ENCODE results near the gene UNKL. TPM values are rescaled to one million over a fixed set of nuclear protein-coding genes. Genes with fewer than 3 reads are reported as not detected.

Gene UNKL
- total RNA-seq, 1 donor from 2014 or later, result 9.8 TPM

DNA sequence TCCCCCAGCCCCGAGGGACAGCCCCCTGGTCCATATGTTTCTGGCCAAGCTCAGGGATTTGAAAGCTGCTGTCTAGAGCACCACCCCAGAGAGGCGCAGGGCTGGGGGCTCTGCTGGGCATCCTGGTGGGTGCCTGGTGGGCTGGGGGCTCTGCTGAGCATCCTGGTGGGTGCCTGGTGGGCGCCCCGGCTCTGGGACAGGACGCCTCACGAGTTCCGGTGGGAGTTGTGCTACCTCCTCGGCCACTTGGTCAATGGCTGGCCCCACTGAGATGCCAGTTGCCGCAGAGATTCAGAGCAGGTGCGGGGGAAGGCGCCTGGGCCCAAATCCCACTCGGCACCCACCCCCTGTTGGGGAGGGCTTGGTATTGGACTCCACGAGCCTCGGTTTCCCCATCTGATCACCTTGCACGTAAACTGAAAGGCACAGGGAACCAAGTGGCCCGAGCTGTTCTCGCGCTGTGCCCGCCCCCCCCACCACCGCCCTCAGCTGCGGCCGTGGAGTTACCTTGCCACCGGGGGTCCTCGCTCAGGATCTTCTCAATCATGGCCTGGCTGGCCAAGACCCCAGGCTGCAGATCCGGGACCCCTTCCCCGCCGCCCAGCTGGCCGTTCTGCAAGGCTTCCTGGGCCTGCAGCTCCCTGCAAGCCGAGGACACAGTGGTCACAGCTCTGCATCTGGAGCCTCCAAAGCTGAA lies 13.3 kb downstream of the UNKL start:
- no peak for DNase-seq

DNA sequence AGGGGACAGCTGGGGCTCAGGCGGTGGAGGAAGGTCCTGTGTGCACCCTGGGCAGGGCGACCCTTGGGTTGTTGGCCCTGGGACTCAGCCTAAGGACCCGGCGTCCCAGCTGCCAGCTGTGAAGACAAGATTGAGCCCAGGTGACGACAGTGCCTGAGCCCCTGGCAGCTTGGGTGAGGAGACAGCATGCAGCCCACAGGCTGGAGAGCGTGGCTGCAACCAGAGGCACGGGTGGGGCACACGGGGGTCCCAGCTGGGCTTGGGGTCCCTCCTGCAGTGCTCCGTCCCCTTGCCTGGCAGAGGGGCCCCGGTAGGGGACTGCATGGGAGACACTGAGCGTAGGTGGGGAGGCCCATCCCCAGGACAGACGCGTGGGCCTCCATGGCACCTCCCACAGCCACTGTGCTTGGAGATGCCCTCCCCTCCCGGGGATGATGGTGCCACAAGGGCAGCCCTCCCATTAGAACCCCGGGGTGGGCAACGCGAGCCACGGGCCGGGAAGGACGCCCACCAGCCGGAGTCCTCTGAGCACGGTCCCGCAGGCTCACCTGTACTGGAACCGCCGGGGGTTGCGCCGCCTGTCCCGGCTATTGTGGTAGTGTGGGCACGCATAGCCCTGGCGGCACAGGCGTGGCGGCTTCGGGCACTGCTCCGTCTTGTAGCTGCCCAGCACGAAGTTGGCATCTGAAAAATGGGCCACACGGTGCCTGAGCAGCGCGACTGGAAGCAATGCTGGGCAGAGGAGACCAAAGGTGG lies 15.5 kb downstream of the UNKL start:
- no peak for DNase-seq

DNA sequence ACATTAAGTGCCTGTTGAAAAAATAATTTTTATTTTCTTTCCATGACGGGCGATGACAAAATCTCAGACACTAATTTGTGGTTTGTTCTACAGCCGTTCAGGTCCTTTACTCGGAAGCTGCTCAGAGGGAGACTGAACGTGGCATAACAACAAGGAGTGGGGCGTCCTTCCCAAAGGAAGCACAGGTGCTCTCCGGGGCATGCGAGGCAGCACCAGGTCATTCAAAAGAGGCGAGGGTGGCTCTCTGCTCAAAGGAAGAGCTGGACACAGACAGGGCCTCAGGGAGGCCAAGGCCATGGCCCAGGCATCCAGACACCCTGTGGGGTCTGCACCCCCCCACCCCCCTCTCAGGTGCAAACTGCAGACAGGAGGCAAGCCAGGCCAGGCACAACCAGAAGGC lies 16.2 kb downstream of the UNKL start:
- no peak for DNase-seq

DNA sequence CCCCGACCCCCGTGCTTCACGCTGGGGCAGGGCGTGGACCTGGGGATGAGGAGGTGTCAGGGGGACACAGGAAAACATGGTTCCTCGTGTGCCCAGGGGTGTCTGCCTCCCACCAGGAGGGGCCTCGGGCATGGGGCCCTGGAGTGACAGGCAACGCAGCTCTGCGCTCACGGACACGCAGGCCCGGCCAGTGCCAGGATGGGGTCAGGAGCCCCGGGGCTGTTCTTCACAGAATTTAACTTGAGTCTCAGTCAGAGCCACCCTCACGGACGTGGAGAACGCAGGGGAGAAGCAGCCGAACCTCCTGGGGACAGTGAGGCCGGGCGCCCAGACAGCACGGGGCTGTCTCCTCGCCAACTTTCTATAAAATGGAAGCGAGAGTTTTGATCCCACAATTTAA lies 16.7 kb downstream of the UNKL start:
- DNase-seq, result no peak

DNA sequence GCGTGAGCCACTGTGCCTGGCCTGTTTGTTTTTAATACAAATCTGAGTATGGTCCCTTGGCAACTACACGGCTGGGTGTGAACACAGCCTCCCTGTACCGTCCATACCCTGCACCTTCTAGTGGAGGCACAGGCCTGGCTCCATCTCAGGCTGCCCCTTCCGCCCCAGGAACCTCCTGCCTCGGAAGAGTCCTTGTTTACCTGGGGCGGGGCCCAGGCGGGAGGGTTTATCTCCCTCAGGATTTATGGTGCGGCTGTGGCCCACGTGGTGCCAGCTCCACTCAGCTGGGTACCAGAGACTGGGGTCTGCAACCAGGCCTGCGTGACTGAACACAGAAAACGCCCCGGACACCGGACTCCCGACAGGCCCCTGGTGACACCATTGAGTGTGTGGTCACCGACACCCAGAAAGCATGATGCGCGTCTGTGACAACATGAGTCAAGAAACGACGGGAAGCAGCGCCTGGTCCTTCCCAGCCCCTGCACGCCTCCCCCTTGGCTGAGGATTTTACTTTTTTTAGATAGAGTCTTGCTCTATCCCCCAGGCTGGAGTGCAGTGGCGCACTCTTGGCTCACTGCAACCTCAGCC lies 19.0 kb downstream of the UNKL start:
- no peak for DNase-seq

DNA sequence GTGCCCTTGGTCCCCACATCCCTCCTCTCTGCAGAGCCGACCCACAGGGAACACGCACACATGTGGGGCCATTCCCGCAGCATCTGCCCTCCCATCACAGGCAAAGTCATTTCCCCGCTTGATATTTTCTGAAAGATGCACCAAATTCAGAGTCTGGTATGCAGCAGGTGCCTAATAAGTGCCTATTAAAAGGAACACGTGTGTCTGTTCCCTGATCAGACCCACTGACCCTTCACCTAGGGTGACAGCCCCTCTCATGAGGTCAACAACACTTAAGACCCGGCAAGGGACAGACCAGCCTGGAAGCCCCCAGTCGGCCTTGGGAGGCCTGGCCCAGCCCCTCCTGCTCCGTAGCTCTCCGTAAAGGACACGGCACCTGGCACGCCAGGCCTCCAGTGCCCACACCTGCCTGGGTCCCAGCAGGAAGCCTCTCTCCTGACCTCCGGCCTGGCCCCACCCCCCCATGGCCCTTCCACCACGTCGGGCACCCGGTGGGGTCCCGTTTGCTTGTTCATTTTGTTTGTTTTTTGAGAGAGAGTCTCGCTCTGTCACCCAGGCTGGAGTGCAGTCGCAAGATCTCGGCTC lies 20.0 kb downstream of the UNKL start:
- DNase-seq, result no peak

DNA sequence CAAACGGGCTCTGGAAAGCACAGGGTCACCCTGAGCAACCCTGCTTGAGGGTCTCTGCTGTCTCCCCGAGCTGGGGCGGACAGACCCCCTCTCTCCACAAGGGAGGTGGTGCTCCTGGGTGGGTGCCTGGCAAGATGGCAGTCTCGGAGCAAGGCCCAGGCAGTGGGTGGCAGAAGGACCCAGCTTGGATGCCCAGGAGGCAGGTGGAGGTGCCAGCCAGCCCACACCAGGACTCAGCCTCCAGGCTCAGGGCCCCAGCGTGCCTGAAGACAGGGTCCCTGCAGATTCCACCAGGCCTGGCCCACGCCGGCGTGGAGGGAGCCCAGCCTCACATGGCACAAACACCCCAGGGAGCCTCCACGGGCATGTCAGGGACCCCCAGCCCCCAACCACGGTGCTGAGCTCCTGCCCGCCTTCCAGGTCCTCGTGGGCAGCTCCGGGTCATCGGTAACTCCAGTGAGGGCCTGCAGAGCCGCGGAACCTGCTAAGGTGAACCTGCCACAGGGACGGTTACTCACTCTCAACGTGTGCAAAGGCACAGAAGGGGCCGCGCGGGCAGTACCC lies 20.8 kb downstream of the UNKL start:
- DNase-seq, result no peak

DNA sequence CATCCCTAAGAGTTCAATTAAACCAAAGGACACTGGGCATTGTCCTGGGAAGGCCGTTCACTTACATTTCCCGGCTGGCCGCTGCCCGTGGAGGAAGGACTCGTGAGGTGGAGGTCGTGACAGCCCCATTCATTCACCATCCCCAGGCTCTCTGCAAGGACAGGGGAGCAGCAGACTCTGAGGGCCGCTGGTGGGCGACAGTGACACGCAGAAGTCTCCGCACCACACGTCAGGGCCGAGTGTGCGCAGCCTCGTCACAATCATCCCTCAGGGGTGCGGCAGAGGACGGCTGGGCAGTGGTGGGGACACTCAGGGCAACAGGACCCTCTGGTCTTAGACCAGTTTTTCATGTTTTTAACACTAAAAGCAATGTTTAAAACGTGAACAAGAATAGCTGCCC lies 21.7 kb downstream of the UNKL start:
- no peak for DNase-seq

DNA sequence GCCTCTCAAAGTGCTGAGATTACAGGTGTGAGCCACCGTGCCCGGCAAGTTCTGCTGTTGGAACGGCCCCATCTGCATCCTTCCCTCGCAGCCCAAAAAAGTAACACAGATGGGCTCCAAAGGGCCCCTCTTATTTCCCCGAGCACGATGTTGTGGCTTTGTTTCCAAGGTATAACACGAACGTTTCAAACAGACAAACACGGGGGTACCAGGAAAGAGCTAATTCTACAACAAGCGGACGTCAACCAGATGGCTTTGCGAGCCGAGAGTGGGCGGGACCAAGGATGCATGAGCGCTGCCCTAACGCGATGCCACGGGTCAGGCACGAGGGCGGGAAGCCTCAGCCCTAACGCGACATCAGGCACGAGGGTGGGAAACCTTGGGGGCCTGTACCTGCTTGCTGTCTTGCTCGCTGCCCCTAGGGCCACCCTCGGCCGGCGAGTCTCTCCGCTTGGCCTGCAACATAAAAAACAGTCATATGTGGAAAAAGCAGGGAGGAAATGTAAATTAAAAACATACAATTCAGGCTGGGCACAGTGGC lies 24.2 kb downstream of the UNKL start:
- no peak for DNase-seq

DNA sequence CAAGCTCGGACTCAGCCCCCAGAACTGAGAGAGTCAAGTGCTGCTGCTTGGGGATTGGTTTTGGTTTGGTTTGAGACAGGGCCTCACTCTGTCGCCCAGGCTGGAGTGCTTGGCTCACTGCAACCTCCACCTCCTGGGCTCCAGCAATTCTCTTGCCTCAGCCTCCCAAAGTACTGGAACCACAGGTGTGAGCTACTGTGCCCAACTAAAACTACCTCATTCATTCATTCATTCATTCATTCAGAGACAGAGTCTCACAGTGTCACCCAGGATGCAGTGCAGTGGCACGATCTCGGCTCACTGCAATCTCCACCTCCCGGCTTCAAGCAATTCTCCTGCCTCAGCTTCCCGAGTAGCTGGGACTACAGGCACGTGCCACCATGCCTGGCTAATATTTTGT lies 24.7 kb downstream of the UNKL start:
- no peak for DNase-seq

DNA sequence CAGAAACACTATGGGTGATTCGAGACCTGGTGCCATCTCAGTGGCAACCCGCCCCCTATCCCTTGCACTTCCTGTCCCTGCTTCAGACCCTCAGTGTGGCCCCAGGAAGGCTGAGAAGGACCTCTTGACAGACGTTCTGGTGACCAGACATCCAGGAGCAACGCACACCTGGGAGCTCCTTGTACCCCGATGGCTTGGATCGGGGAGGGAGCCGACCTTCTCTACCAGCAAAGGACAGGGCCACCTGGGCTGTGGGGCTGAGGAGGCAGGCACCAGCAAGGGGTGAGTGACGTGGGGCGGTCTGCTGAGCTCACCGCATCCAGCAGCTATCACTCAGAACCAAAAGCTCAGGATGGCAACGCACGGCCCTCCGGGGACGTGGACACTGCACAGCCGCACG lies 27.2 kb downstream of the UNKL start:
- DNase-seq, result no peak

DNA sequence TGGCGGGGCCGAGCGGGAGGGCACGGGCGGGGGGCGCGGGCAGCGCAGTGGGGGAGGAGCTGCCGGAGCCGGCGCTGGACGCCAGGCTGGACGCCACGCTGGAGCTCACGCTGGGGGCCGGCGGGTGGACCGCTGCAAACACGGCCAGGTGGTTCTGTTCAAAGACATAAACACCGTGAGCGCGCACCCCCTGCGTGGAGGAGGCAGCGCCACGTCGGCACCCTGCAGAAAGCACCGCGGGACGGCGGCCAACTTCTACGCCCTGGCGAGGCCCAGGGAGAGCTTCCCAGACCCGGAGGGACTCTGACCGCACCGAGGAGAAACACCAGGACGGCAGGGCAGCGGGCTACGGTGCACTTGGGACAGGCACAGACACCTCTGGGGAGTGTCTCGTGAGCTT lies 29.3 kb downstream of the UNKL start:
- no peak for DNase-seq

DNA sequence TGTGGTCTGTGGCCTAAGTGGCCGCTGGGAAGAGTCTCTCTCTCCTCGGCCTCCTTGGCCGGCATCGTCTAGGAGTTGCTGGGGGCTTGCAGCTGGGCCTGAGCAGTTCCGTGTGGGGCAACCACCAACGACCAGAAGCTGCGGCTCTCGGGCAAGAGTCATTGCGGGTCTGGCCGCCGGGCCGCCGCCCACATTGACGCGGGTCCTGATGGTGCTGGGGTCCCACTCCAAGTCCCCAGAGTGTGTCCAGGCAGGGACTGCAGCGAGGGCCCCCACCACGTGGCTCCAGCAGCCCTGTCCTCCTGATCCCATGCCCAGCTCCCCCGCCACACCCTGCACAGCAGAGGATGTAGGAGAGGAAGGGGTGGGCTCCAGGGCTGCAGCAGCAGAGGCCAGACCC lies 30.9 kb downstream of the UNKL start:
- DNase-seq, result no peak

DNA sequence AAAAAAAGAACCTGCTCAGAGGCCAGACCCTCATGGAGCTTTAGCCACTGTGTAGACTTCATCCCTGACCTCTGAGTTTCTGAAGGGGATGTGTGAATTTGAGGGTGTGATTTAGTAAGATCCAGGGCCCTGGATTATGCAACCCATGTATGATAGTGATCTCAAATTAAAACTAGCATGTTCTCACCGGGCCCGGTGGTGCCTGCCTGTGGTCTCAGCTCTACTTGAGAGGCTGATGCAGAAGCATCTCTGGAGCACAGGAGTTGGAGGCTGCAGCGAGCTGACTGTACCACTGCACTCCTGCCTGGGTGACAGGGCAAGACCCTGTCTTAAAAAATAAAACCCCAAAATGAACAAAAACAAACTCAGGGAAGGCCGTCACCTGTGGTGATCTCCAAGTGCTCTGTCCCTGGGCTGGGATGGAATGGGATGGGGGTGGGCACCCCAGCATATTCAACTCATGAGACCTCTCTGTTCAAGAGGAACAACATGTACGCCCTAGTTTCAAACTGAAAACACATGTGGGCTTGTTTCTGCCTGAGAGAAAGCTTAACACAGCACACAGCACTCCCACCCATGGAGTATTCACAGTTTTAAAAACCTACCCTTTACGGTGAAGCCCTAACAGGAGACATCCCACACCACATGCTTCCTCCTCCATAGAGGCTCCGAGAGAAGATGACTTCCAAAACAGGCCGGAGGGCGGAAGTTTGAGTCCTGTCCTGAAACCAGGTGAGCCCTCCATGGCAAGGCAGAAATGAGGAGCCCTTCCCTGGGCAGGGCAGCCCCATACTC lies 32.7 kb downstream of the UNKL start:
- DNase-seq, result no peak

DNA sequence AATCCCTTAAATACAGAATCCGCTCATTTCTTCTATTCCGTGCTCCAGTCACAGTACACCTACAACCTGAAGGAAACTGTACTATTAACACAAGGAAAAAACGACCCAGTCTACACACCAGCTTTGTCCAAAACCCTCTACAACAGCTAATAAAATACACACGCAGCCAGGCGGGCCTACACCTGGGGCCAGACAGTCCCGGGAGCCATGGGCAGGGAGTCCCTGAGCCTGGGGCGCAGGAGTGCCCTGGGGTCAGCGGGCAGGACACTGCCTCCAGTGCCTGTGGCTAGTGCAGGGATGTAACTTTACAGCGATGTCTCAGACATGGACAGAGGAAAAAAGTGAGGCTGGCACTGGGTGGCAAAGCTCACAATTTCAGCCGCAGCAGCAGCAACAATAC lies 34.3 kb downstream of the UNKL start:
- DNase-seq, result no peak

DNA sequence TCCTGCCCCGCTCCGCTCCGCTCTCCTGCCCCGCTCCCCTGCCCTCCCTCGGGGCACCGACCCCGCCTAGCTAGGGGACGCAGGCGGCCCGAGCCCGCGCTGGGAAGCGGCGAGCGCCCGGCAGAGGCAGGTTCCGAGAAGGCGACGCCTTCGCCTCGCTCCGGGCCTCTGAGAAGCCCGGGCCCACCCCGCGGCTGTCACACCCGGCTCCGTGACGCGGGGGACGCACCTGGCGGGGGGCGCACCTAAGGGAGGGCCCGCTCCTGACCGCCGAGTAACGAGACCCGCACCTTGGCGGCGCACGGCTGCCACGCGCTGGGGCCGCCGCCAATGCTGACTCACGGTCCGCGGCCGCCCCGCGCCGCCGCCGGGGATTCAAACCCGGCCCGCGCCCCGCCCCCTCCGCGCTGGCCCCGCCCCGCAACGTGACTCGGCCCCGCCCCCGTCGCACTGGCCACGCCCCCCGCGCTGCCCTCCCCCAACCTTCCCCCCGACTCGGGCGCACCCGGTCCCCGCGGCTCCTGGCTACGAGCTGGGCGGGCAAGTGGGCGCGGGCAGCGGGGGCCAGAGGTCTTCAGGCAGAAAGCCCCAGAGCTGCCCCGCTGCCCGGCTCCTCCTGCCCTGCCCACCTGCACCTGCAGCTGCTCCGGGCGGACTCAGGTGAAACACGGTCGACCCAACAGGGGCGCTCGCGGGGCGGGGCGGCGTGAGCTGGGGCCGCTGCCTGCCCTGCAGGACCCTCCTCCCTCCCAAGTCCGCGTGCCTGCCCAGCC lies 35.0 kb downstream of the UNKL start:
- DNase-seq, result no peak

DNA sequence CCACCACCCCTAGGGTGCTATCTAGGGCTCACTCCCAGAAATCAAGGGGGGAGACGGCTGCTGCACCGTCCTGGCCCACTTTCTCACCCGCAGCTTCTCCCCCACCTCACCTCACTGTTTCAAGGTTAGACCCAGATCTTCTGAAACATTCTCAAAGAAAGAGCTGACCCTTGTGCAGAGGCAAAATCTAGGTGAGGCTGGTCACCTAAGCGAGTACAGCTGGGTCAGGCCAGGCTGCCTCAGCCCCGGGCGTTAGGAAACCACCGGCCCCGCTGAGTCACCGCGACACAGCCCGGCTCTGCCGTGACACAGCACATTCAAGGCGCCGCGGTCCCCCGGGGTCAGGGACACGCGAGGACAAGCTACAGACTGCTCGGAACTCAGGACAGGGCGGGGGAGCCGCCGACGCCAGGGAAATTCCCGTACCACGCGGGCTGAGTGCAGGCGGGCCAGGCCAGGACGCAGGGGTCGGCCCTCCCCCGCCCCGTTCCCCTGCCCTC lies 35.6 kb downstream of the UNKL start:
- DNase-seq, result no peak

DNA sequence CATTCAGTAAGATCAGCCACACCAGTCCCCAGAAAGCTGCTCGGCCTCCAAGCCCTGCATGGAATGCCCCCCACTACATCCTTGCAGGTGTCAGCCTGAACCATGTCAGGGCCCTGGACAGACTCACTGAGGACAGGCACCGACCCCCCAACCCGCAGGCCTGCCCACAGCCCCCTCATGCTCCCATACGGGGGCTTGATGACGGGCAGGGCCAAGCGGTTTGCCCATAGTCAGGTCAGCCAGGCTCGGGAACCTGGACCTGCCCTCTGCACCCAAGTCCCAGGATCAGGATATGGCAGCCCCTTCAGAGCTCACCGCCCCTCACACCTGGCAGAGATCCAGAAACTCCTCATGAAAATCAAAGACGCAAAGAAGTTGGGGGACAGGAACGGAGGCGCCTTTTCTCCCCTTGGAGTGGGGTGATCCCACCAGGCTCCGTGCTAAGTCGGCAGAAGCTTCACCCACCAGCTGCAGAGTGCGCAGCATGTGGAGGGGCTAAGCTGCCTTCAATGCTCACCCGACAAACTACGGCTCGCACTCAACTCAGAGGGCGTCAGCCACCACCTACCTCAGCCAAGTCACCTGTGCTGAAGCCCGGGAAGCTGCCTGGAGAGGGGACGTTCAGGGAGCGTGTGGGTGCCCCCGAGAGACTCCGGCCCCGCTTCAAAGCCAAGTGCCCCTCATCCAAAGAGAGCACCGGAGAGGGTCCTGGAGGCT lies 36.3 kb downstream of the UNKL start:
- no peak for DNase-seq

DNA sequence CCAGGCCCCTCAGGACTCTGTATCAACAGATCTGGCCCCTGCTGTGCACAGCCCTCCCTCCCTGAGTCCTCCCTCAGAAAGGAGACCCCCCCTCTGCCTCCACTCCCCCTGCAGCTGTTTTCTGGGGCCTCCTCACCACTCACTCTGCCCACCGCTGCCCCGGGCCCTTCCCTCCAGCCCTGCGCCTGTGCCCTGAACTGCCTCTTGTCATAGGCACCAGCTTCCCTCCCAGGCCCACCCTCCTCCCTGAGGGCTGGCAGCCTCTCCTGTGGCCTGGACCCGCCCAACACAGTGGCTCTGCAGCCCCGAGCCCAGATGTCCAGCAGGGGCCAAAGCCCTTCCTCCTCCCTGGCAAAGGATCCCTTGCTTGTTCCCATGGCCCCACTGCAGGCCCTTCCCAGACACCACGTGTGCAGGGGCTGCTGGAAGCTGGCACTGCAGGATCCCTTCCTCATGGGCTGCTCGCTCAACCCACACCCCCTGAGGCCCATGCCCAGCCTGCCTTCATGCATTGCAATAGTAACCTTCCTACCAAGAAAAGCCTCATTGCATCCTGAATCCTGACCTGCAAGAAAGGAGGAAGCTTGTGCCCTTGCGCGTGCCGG lies 37.0 kb downstream of the UNKL start:
- DNase-seq, result no peak

All from skin of body (tissue), 2 donors.